ENCODE data around the gene CTPS2.

The CTPS2 gene

GRCh38 chrX:16714504-16714903 is 2.0 kb upstream of the CTPS2 start:
- DNase-seq (ENCODE audit: low read depth, low spot score): no peak

GRCh38 chrX:16711893-16712547 is 449 bp downstream of the CTPS2 start:
- no peak for DNase-seq (ENCODE audit: low read depth, low spot score)

GRCh38 chrX:16711219-16711811 is 1.2 kb downstream of the CTPS2 start:
- DNase-seq (ENCODE audit: low read depth, low spot score): no peak

GRCh38 chrX:16708016-16708415 is 4.5 kb downstream of the CTPS2 start:
- DNase-seq (ENCODE audit: low read depth, low spot score): no peak

- DNase-seq (ENCODE audit: low read depth, low spot score): no peak
These were observed 7.1 kb downstream of the CTPS2 start for GRCh38 chrX:16705370-16705769.

DNA sequence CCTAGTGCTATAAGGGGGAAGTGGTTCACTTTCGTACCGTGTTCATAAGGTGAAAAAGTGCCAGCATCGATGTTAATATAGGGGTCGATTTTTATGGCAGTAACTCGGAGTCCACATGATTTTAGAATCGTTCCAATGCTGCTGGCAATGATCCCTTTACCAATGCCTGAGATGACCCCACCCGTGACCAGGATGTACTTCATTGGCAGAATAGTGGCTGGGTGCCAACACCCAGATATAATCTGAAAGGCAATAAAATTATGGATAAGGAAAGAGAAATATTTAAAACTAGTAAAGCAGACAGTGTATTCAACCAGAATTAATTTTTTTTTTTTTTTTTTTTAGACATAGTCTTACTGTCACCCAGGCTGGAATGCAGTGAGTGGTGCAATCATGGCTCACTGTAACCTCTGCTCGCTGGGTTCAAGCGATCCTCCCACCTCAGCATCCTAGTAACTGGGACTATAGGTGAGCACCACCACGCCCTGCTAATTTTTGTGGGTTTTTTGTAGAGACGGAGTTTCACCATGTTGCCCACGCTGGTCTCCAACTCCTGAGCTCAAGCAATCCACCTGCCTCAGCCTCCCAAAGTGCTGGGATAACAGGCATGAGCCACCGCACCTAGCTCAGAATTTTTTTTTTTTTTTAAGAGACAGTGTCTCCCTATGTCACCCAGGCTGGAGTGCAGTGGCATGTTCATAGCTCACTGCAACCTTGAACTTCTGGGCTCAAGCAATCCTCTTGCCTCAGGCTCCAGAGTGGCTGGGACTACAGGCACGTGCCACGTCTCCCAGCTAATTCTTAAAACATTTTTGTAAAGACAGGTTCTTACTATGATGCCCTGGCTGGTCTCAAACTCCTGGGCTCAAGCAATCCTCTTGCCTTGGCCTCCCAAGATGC is 9.5 kb downstream of the CTPS2 start:
- no peak for DNase-seq (ENCODE audit: low read depth, low spot score)

- DNase-seq (ENCODE audit: low read depth, low spot score): no peak
These were observed 11.7 kb downstream of the CTPS2 start for GRCh38 chrX:16700734-16701133.

- no peak for DNase-seq (ENCODE audit: low read depth, low spot score)
These were observed 13.1 kb downstream of the CTPS2 start for GRCh38 chrX:16699389-16699788.

- no peak for DNase-seq (ENCODE audit: low read depth, low spot score)
These were observed 15.5 kb downstream of the CTPS2 start for GRCh38 chrX:16696956-16697355.

DNA sequence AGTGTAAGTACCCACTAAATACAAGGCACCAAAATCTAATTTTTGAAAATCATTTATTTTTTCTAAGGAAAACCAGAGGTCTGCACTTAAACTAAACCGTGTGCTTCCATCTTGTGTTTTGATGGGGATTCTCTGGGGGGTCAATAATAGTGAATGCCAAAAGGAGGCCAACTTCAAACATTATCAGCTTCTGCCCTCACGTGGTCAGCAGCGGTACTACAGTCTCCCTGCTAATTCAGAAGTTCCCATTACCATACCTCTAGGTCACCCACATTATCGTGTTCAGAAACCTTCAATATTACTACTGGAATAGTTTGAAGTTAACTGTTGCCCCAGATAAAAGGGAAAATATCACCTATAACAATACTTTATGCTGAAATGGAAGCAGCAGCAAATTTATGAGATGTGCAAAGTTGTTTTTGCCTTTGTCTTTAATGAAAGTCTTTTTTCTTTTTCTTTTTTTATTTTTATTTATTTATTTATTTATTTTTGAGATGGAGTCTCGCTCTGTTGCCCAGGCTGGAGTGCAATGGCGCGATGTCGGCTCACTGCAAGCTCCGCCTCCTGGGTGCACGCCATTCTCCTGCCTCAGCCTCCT is 17.3 kb downstream of the CTPS2 start:
- DNase-seq (ENCODE audit: low read depth, low spot score): no peak

DNA sequence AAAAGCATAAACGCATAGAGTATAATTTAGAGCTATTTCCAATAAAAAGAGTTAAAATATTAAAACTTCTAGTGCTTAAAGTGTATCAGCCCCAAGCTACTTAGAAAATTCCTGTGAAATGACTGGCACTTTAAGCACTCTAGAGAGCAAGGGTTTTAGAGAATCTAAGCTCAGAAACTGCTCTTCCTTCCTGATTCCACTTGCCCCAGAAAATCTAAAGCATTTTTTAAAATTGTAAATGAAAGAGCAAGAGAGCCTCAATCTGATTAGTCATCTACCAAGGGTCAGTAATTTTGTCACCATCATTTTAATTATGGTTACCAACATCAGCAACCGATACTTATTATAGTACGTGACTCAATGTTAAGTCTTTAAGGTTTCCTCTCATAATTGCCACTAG is 25.0 kb downstream of the CTPS2 start:
- no peak for DNase-seq (ENCODE audit: low read depth, low spot score)

DNA sequence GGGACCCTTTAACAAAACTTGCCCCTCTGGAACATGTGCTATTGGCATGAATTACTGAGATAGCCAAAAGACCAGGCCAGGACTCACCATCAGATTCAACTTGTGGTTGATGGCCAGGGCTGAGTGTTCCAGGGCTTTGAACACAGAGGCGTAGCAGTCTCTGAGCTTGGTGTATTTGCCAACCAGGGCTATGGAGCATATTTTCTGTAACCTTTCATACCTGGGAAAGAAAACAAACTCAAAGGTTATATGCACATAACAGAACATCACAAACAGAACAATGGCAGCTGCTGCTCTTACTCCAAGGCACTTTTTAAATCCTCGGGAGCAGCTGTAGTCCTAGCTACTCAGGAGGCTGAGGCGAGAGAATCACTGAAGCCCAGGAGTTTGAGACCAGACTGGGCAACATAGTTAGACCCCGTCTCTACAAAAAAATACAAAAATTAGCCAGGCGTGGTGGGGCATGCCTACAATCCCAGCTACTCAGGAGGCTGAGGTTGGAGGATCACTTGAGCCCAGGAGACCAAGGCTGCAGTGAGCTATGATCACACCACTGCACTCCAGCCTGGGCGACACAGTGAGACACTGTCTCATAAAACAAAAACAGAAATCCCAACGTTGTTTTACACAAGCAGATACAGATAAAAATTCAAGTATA is 29.3 kb downstream of the CTPS2 start:
- no peak for DNase-seq (ENCODE audit: low read depth, low spot score)

GRCh38 chrX:16678689-16679088 is 33.8 kb downstream of the CTPS2 start:
- DNase-seq (ENCODE audit: low read depth, low spot score): no peak

- peak; percentile 13 for DNase-seq (ENCODE audit: low read depth, low spot score)
These were observed 41.5 kb downstream of the CTPS2 start for GRCh38 chrX:16671005-16671404.

- no peak for DNase-seq (ENCODE audit: low read depth, low spot score)
These were observed 45.9 kb downstream of the CTPS2 start for GRCh38 chrX:16666541-16666940.

DNA sequence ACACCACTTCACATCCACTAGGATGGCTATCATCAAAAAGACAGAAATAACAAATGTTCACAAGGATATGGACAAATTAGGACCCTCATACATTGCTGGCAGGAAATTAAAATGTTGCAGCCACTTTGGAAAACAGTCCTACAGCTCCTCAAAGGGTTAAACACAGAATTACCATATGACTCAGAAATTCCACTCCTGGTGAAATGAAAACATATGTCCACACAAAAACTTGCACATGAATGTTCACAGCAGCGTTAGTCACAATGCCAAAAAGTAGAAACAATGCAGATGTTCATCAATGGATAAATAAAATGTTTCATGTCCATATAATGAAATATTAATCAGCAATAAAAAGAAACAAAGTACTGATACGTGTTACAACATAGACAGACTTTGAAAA is 47.4 kb downstream of the CTPS2 start:
- DNase-seq (ENCODE audit: low read depth, low spot score): no peak

GRCh38 chrX:16664626-16665025 is 47.8 kb downstream of the CTPS2 start:
- DNase-seq (ENCODE audit: low read depth, low spot score): no peak

DNA sequence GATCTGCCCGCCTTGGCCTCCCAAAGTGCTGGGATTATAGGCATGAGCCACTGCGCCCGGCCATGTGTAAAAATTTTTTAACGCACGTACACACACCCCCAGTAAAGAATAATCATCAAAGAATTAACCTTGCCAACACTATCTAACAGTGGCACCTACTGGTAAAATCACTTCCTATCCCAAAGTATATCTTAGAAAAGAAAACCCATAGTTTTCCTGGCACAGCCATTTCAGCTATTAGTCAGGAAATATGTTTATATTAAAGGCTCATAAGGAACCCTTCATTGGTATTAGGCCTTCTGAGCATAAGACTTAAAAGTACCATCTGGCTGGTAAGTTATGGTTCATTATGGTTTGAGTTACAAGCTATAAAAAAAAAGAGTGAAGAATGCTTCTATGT is 48.4 kb downstream of the CTPS2 start:
- no peak for DNase-seq (ENCODE audit: low read depth, low spot score)

- DNase-seq (ENCODE audit: low read depth, low spot score): no peak
These were observed 50.1 kb downstream of the CTPS2 start for GRCh38 chrX:16662402-16662801.

DNA sequence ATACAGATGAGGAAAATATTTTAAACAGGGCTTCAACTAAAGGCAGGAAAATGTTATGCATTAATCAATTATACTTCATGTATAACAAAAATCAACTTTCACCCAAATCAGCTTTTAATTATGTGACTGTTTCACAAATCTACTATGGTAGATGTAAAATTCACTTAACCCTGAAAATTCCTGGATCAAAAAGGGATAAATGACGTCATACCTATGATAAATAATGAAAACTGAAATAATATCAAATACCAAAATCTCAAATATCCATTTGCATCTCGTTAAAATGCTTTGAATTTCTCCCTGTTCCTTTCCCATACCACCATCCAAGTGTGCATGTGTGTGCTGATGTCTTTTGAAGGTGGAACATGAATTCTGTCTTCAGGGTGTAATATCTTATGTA is 51.0 kb downstream of the CTPS2 start:
- DNase-seq (ENCODE audit: low read depth, low spot score): no peak

DNA sequence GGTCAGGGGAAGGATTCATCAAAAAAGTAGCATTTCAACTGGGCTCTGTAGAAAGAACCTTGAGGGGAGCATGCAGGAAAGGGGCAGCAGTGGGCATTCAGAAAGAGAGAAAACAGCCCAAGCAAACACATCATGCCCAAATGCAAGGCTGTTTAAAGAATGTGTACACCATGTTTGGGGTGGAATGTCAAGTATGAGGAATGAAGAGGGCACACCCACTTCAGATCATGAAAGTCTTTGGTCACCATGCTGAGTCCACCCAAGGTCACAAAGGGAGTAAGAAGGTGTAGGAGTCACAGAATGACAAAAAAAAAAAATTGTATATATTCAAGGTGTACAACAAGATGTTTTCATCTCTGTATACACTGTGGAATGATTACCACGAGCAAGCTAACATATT is 53.1 kb downstream of the CTPS2 start:
- DNase-seq (ENCODE audit: low read depth, low spot score): no peak

DNA sequence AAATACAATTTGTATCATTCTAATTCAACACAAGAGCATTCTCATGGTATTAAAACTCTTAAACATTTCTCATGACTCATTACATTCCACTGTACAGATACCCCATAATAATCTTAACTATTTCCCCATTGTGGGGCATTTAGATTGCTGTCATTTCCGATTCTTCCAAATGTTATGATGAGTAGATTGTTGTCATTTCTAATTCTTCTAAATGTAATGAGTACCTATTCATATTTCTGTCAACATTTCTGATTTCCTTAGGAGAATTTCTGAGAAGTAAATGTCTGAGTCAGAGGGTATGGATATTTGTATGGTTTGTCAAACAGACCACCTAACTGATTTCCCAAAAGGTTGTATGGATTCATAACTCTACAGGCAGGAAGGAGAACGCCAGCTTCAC is 54.2 kb downstream of the CTPS2 start:
- no peak for DNase-seq (ENCODE audit: low read depth, low spot score)
